HepG2 (cell line): Measurements from ENCODE around the gene OR6C4. TPM values are rescaled to one million over a fixed set of nuclear protein-coding genes. Genes with fewer than 3 reads are reported as not detected.

Source experiments
- BRD4 ChIP-seq: sonication (generic); formaldehyde crosslinking; IDR thresholded peaks from 2 replicates; pipeline ENCODE4 v1.4.0; 2020; ENCODE audit warnings: missing genetic modification reagents
- HDAC2 ChIP-seq: sonication (generic); formaldehyde crosslinking; IDR thresholded peaks from 2 replicates; pipeline ENCODE4 v1.4.0; 2020; ENCODE audit warnings: missing genetic modification reagents
- HMG20A ChIP-seq: IDR thresholded peaks from 2 replicates; pipeline ENCODE4 v1.6.1; 2016; ENCODE audit warnings: borderline replicate concordance
- JUN ChIP-seq: sonication (generic); formaldehyde crosslinking; IDR thresholded peaks from 2 replicates; pipeline ENCODE4 v1.4.0; 2020; ENCODE audit warnings: mild to moderate bottlenecking, missing genetic modification reagents
- MAX ChIP-seq: IDR thresholded peaks from 2 replicates; pipeline ENCODE4 v1.6.1; 2012; ENCODE audit warnings: inconsistent platforms
- MXD4 ChIP-seq: IDR thresholded peaks from 2 replicates; pipeline ENCODE4 v1.6.1; 2016; ENCODE audit warnings: mild to moderate bottlenecking, missing biosample characterization, missing genetic modification reagents
- NONO ChIP-seq, 2 experiments: fragments of 450-650 bp in 1 of 2; sonication (generic) in 1 of 2; formaldehyde crosslinking in 1 of 2; IDR thresholded peaks in 1 of 2; conservative IDR thresholded peaks in 1 of 2; 2 replicates each; pipeline versions ENCODE4 v1.6.1 to v1.8.0; 2017 to 2022; ENCODE audit warnings: mild to moderate bottlenecking in 1 of 2, missing genetic modification reagents in 1 of 2, moderate library complexity in 1 of 2
- PAXIP1 ChIP-seq: sonication (generic); formaldehyde crosslinking; conservative IDR thresholded peaks from 2 replicates; pipeline ENCODE4 v1.4.0; 2020; ENCODE audit warnings: mild to moderate bottlenecking, missing genetic modification reagents, moderate library complexity
- RCOR2 ChIP-seq: IDR thresholded peaks from 2 replicates; pipeline ENCODE4 v1.6.1; 2016; ENCODE audit warnings: missing biosample characterization, missing genetic modification reagents
- SMAD3 ChIP-seq: sonication (generic); formaldehyde crosslinking; IDR thresholded peaks from 2 replicates; pipeline ENCODE4 v1.4.0; 2020; ENCODE audit warnings: missing genetic modification reagents
- TSC22D2 ChIP-seq: sonication (generic); formaldehyde crosslinking; IDR thresholded peaks from 2 replicates; pipeline ENCODE4 v1.5.1; 2020; ENCODE audit warnings: missing genetic modification reagents, mild to moderate bottlenecking, borderline replicate concordance
- ZNF446 ChIP-seq: sonication (generic); formaldehyde crosslinking; IDR thresholded peaks from 2 replicates; pipeline ENCODE4 v1.5.0; 2020; ENCODE audit warnings: mild to moderate bottlenecking, missing genetic modification reagents
- ZNF513 ChIP-seq: sonication (generic); formaldehyde crosslinking; conservative IDR thresholded peaks from 2 replicates; pipeline ENCODE4 v1.5.0; 2020; ENCODE audit warnings: missing genetic modification reagents
- ZNF619 ChIP-seq: sonication (generic); formaldehyde crosslinking; IDR thresholded peaks from 2 replicates; pipeline ENCODE4 v1.4.0; 2020; ENCODE audit warnings: mild to moderate bottlenecking, missing genetic modification reagents
- ZNF770 ChIP-seq: sonication (generic); formaldehyde crosslinking; IDR thresholded peaks from 2 replicates; pipeline ENCODE4 v1.5.0; 2020; ENCODE audit warnings: mild to moderate bottlenecking, missing genetic modification reagents
- polyA plus RNA-seq, 8 experiments: library from polyadenylated mRNA; depleted of rRNA in 3 of 8; stranded (reverse) in 7 of 8; unstranded in 1 of 8; fragments of >200 nt; fragmentation: Illumina TruSeq in 4 of 8; extraction: Trizol in 4 of 8; gene quantifications; 2 replicates each; pipeline versions ENCODE4 v1.2.1 to v1.2.3, GENCODE V29; 2011 to 2016; ENCODE audit warnings: low read depth in 4 of 8, missing spikeins in 1 of 8, mixed read lengths in 1 of 8; ENCODE audit not compliant: insufficient read depth in 1 of 8
- total RNA-seq, 5 experiments: library from RNA; depleted of rRNA; stranded (reverse); fragments of >200 nt; fragmentation: Illumina TruSeq; extraction: Trizol; gene quantifications; 2 replicates each; pipeline ENCODE4 v1.2.3, GENCODE V29; 2016; ENCODE audit warnings: low read depth in 1 of 5
- TF ChIP-seq, protein P1 (sequence below): sonication (generic); formaldehyde crosslinking; IDR thresholded peaks from 2 replicates; pipeline ENCODE4 v1.4.0; 2020; ENCODE audit warnings: missing genetic modification reagents

OR6C4 gene
- total and polyA plus RNA-seq, 2 of the 13 experiments (the other 11 are each of a cell fraction or from before 2014, with no cell fraction given), result not detected

- TF ChIP-seq PAXIP1 (CRISPR knock-in tag) (peak; percentile 97), JUN (CRISPR knock-in tag) (no peak), HDAC2 (peak; percentile 77), NONO (IDR thresholded peaks at IDR 0.05) (no peak), NONO (CRISPR knock-in tag; conservative IDR thresholded peaks at IDR 0.05) (peak; percentile 63; the same call in 1 of the 2 replicates), ZNF619 (CRISPR knock-in tag) (no peak), MXD4 (no peak), ZNF513 (CRISPR knock-in tag) (no peak), MAX (peak; percentile 27; the same call in 1 of the 2 replicates), SMAD3 (CRISPR knock-in tag) (0 out of 2 replicates have a peak, but pooled peaks have one; percentile 44), BRD4 (no peak), HMG20A (peak; percentile 78), RCOR2 (0 out of 2 replicates have a peak, but pooled peaks have one; percentile 21), ZNF446 (no peak), ZNF770 (CRISPR knock-in tag) (no peak), TSC22D2 (CRISPR knock-in tag) (no peak)
- TF ChIP-seq, protein P1, sequence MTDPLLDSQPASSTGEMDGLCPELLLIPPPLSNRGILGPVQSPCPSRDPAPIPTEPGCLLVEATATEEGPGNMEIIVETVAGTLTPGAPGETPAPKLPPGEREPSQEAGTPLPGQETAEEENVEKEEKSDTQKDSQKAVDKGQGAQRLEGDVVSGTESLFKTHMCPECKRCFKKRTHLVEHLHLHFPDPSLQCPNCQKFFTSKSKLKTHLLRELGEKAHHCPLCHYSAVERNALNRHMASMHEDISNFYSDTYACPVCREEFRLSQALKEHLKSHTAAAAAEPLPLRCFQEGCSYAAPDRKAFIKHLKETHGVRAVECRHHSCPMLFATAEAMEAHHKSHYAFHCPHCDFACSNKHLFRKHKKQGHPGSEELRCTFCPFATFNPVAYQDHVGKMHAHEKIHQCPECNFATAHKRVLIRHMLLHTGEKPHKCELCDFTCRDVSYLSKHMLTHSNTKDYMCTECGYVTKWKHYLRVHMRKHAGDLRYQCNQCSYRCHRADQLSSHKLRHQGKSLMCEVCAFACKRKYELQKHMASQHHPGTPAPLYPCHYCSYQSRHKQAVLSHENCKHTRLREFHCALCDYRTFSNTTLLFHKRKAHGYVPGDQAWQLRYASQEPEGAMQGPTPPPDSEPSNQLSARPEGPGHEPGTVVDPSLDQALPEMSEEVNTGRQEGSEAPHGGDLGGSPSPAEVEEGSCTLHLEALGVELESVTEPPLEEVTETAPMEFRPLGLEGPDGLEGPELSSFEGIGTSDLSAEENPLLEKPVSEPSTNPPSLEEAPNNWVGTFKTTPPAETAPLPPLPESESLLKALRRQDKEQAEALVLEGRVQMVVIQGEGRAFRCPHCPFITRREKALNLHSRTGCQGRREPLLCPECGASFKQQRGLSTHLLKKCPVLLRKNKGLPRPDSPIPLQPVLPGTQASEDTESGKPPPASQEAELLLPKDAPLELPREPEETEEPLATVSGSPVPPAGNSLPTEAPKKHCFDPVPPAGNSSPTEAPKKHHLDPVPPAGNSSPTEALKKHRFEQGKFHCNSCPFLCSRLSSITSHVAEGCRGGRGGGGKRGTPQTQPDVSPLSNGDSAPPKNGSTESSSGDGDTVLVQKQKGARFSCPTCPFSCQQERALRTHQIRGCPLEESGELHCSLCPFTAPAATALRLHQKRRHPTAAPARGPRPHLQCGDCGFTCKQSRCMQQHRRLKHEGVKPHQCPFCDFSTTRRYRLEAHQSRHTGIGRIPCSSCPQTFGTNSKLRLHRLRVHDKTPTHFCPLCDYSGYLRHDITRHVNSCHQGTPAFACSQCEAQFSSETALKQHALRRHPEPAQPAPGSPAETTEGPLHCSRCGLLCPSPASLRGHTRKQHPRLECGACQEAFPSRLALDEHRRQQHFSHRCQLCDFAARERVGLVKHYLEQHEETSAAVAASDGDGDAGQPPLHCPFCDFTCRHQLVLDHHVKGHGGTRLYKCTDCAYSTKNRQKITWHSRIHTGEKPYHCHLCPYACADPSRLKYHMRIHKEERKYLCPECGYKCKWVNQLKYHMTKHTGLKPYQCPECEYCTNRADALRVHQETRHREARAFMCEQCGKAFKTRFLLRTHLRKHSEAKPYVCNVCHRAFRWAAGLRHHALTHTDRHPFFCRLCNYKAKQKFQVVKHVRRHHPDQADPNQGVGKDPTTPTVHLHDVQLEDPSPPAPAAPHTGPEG (CRISPR knock-in tag), result no peak
These were observed 49.6 kb upstream of the OR6C4 start (continued) for GRCh38 chr12:55499810-55500252.
